Left lung (tissue), 10 donors: Measurements from ENCODE around the gene SPOP. TPM values are rescaled to one million over a fixed set of nuclear protein-coding genes. Genes with fewer than 3 reads are reported as not detected.

Experiments
- ATAC-seq: fragments of 200-7000 bp; cut with Tn5 transposase; one replicate; pipeline ENCODE4 v1.9.1; 2020; ENCODE audit warnings: moderate library complexity
- DNase-seq, 4 donors: peaks; one replicate each; pipeline ENCODE4 v3.0.0-alpha.2; 2013 to 2020
- H3K27ac ChIP-seq, 2 donors: fragments of 200-600 bp; sonication (generic) in 1 of 2; one replicate each; pipeline versions ENCODE4 v1.5.0 to v1.8.0; 2020 to 2021
- H3K27me3 ChIP-seq, 2 donors: fragments of 200-600 bp; sonication (generic) in 1 of 2; one replicate each; pipeline versions ENCODE4 v1.5.0 to v1.8.0; 2020 to 2021
- H3K36me3 ChIP-seq, 2 donors: fragments of 200-600 bp; sonication (generic) in 1 of 2; one replicate each; pipeline versions ENCODE4 v1.5.0 to v1.8.0; 2020 to 2021
- H3K4me1 ChIP-seq, 2 donors: fragments of 200-600 bp; one replicate each; pipeline ENCODE4 v1.8.0; 2021
- H3K4me3 ChIP-seq, 2 donors: fragments of 200-600 bp; sonication (generic) in 1 of 2; one replicate each; pipeline versions ENCODE4 v1.5.0 to v1.8.0; 2020 to 2021; ENCODE audit warnings: mild to moderate bottlenecking in 1 of 2
- H3K9me3 ChIP-seq, 2 donors: fragments of 200-600 bp; sonication (generic) in 1 of 2; one replicate each; pipeline versions ENCODE4 v1.5.0 to v1.8.0; 2020 to 2021
- intact Hi-C, 2 donors: fragments of 100-400 bp; cut with DNase I; formaldehyde crosslinking; loops; one replicate each; pipeline versions ENCODE4 v1.11.2 to v1.14.2; 2022
- polyA plus RNA-seq, 6 donors: library from polyadenylated mRNA; unstranded; fragments of 120-200 nt; gene quantifications; one replicate each; pipeline ENCODE4 v1.2.1, GENCODE V29; 2013; ENCODE audit not compliant: insufficient read length in 6 of 6
- total RNA-seq, 2 donors: library from RNA; stranded (reverse); fragmentation: NEBNext Ultra II Directional; extraction: Animal tissue kit (Norgen Biotek cat#: 25700); gene quantifications; one replicate each; pipeline ENCODE4 v1.2.1, GENCODE V29; 2021
- TF ChIP-seq, protein P1 (sequence below), 2 donors: fragments of 200-600 bp; sonication (generic) in 1 of 2; IDR thresholded peaks; one replicate each; pipeline versions ENCODE4 v1.5.0 to v1.8.0; 2021; ENCODE audit warnings: antibody characterized with exemption in 2 of 2
- donor health status: DM: no; HTN: yes; CAD: no.
- donor health status: DM: no; HTN: no; CAD: no.

SPOP gene
- total and polyA plus RNA-seq, 8 donors: 68.7 to 89.6 (median 79.1) TPM

DNA sequence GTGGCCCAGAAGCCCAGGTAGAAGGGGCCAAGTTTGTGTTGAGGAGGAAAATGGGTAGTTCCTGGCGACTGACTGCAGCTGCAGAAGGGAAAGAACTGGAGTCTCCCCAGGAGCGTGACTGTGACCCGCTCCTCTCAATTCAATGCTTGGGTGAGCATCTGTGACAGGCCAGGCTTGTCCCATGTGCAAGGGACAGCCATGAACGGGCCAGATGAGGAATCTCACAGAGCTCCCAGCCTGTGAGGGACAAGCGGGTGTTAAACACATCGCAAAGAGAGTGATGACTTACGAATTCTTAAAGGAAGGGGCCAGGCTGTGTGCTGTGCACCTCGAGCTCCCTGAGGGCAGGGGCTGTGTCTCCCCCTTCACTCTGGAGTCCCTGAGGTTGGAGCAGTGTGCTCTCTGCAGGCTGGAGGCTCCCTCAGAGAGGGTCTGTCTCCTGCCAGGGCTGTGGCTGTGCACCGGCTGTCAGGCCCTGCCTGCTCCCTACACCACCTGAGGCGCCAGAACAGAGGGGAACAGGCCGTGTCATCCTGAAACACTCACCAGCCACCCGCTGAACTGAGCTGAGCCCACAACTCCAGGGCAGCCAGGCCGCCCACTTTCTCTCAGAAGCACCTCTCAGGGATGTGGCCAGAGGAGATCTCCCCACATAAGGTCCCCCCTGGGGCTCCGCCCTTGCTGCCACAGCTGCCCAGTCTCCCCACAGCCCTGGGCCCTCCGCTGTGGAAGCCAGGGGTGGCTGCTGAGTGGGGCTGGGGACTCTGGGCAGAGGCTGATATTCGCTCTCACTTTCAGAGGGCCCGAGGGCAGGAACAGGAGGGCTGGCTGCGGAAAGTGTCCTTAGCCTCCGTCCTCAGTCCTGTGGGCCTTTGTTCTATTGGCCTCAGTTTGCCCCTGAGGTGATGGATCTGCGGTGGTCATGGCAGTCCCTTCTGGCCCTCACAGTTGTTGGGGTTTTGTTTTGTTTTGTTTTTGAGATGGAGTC is 127.9 kb downstream of the SPOP start:
- Histone ChIP-seq H3K27me3 (peaks cover 0 to 7% of the 10 kb centered on the region in 2 donors), H3K9me3 (no peaks in the 10 kb centered on the region), H3K4me3 (no peak overlapping the region), H3K27ac (no peak overlapping the region), H3K4me1 (no peaks in the 10 kb centered on the region), H3K36me3 (no peaks in the 10 kb centered on the region)
- DNase-seq: no peak
- ATAC-seq: no peak
- intact Hi-C loops: loop anchor here in 1 of 2 donors (5.0 kb wide), 1 partner anchor 53 kb away; the partner anchor contains the start of gene NGFR
- TF ChIP-seq, protein P1, sequence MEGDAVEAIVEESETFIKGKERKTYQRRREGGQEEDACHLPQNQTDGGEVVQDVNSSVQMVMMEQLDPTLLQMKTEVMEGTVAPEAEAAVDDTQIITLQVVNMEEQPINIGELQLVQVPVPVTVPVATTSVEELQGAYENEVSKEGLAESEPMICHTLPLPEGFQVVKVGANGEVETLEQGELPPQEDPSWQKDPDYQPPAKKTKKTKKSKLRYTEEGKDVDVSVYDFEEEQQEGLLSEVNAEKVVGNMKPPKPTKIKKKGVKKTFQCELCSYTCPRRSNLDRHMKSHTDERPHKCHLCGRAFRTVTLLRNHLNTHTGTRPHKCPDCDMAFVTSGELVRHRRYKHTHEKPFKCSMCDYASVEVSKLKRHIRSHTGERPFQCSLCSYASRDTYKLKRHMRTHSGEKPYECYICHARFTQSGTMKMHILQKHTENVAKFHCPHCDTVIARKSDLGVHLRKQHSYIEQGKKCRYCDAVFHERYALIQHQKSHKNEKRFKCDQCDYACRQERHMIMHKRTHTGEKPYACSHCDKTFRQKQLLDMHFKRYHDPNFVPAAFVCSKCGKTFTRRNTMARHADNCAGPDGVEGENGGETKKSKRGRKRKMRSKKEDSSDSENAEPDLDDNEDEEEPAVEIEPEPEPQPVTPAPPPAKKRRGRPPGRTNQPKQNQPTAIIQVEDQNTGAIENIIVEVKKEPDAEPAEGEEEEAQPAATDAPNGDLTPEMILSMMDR (IDR thresholded peaks at IDR 0.05): no peak

DNA sequence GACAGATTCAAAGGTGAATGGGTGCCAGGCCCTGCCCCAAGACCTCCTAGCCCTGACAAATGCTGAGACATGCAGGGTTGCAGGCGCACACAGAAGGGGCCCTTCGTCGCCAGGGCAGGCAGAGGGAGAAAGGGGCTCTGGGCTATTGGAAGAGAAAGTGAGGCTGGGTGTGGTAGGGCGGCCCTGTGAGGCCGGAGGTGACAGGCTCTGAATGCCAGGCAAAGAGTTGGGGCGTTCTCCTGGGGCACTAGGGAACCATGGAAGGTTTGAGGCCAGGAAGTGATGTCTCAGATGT is 128.6 kb downstream of the SPOP start:
- Histone ChIP-seq H3K9me3 (no peaks in the 10 kb centered on the region), H3K36me3 (no peaks in the 10 kb centered on the region), H3K27me3 (peaks cover 0 to 7% of the 10 kb centered on the region in 2 donors), H3K4me1 (no peaks in the 10 kb centered on the region), H3K4me3 (no peak overlapping the region), H3K27ac (no peak overlapping the region)
- intact Hi-C loops: no loop called here
- DNase-seq (no peak), ATAC-seq (no peak)
- TF ChIP-seq, protein P1 (IDR thresholded peaks at IDR 0.05): no peak

Other genes starting within 250 kb of the SPOP start
- gene NGFR, start 182.8 kb downstream of the SPOP start, total RNA-seq: 1 to 10 TPM; 2.7 to 3.8 TPM
- gene NGFR, start 182.8 kb downstream of the SPOP start, polyA plus RNA-seq: 10 to 100 TPM in 5 of 6 donors, 1 to 10 TPM in 1; 9.7 to 16.2 (median 12.5) TPM
- 1 to 10 TPM; 2.1 to 2.7 TPM for gene NXPH3, start 102.2 kb downstream of the SPOP start, total RNA-seq
- gene NXPH3, start 102.2 kb downstream of the SPOP start, polyA plus RNA-seq: 1 to 10 TPM; 1.0 to 1.4 (median 1.2) TPM
- 10 to 100 TPM; 48.8 to 74.9 TPM for gene SLC35B1, start 29.9 kb upstream of the SPOP start, total RNA-seq
- 10 to 100 TPM; 57.6 to 67.1 (median 62.0) TPM for gene SLC35B1, start 29.9 kb upstream of the SPOP start, polyA plus RNA-seq
- 10 to 100 TPM; 11.9 to 13.4 TPM for gene FAM117A, start 86.0 kb upstream of the SPOP start, total RNA-seq
- gene FAM117A, start 86.0 kb upstream of the SPOP start, polyA plus RNA-seq: 10 to 100 TPM; 23.0 to 27.1 (median 25.3) TPM
- 10 to 100 TPM; 51.3 to 55.4 TPM for gene KAT7, start 110.6 kb upstream of the SPOP start, total RNA-seq
- 10 to 100 TPM; 44.1 to 56.7 (median 50.5) TPM for gene KAT7, start 110.6 kb upstream of the SPOP start, polyA plus RNA-seq
- gene TAC4, start 170.0 kb upstream of the SPOP start, total RNA-seq: not detected
- 1 to 10 TPM in 2 of 6 donors, under 1 TPM in 4; 0.54 to 1.1 (median 0.70) TPM for gene TAC4, start 170.0 kb upstream of the SPOP start, polyA plus RNA-seq